Measurements from ENCODE around the gene NCOA5.

NCOA5 gene

GRCh38 chr20:46013829-46014516 lies 75.8 kb downstream of the NCOA5 start (continued):
- TF ChIP-seq ZNF747 (tag by site-specific recombination; IDR thresholded peaks at IDR 0.05), result no peak
- TF ChIP-seq PATZ1 (tag by site-specific recombination; IDR thresholded peaks at IDR 0.05), result peak; percentile 89
- no peak for TF ChIP-seq BCL6B (tag by site-specific recombination; IDR thresholded peaks at IDR 0.05)
- no peak for TF ChIP-seq ZNF449 (tag by site-specific recombination; IDR thresholded peaks at IDR 0.05)
- TF ChIP-seq ZNF701 (tag by site-specific recombination; IDR thresholded peaks at IDR 0.05), result no peak
- no peak for TF ChIP-seq ZNF223 (tag by site-specific recombination; IDR thresholded peaks at IDR 0.05)
- TF ChIP-seq PRDM2 (tag by site-specific recombination; IDR thresholded peaks at IDR 0.05; ENCODE audit: borderline replicate concordance), result no peak
- no peak for TF ChIP-seq ZNF518A (tag by site-specific recombination; conservative IDR thresholded peaks at IDR 0.05; ENCODE audit: low read depth)
- TF ChIP-seq ZNF544 (tag by site-specific recombination; IDR thresholded peaks at IDR 0.05), result no peak
- no peak; the same call in 1 of the 2 replicates for TF ChIP-seq ZBTB10 (tag by site-specific recombination; IDR thresholded peaks at IDR 0.05)
- TF ChIP-seq ZNF514 (tag by site-specific recombination; IDR thresholded peaks at IDR 0.05), result no peak
- 0 out of 2 replicates have a peak, but pooled peaks have one; percentile 24 for TF ChIP-seq ZNF610 (tag by site-specific recombination; IDR thresholded peaks at IDR 0.05; ENCODE audit: borderline replicate concordance)
- no peak; the same call in none of the 2 replicates for TF ChIP-seq KLF17 (tag by site-specific recombination; IDR thresholded peaks at IDR 0.05)
- TF ChIP-seq ZFHX2 (tag by site-specific recombination; conservative IDR thresholded peaks at IDR 0.05), result peak; percentile 87
- 0 out of 2 replicates have a peak, but pooled peaks have one; percentile 55 for TF ChIP-seq ZNF184 (tag by site-specific recombination; IDR thresholded peaks at IDR 0.05)
- no peak for TF ChIP-seq ZNF621 (tag by site-specific recombination; IDR thresholded peaks at IDR 0.05)
- no peak for TF ChIP-seq ZBTB1 (tag by site-specific recombination; IDR thresholded peaks at IDR 0.05)
- no peak for TF ChIP-seq ZNF391 (tag by site-specific recombination; IDR thresholded peaks at IDR 0.05; ENCODE audit: borderline replicate concordance, low read depth)

Measured in HEK293 (cell line).